COLO668 (cell line): ENCODE results near the gene NOC2L.
A peak's percentile ranks its signal among the peaks of the same experiment; 100 is the strongest.

Experiments used
- DNase-seq: peaks from one replicate; lab custom pipeline; 2025; ENCODE audit not compliant: unreplicated experiment; lab: John Stamatoyannopoulos, UW

Gene NOC2L

DNA sequence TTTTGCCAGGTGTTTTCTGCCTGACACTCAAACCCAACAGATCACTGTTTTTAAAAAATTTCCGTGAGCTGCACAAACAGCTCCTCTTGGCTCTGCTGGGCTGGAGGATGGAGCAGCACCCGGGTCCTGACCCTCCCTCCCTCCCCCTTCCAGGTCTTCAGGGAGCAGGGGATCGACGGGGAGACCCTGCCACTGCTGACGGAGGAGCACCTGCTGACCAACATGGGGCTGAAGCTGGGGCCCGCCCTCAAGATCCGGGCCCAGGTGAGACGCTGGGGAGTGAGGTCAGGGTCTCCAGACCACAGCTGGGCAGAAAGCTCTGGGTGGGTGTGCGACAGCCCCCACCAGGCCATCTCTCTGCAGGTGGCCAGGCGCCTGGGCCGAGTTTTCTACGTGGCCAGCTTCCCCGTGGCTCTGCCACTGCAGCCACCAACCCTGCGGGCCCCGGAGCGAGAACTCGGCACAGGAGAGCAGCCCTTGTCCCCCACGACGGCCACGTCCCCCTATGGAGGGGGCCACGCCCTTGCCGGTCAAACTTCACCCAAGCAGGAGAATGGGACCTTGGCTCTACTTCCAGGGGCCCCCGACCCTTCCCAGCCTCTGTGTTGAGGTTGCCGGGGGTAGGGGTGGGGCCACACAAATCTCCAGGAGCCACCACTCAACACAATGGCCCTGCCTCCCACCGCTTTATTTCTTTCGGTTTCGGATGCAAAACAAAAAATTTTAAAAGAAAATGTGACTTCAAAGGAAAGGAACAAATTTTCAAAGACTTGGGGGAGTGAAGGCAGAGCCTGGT lies 15.3 kb downstream of the NOC2L start:
- DNase-seq: no peak

DNA sequence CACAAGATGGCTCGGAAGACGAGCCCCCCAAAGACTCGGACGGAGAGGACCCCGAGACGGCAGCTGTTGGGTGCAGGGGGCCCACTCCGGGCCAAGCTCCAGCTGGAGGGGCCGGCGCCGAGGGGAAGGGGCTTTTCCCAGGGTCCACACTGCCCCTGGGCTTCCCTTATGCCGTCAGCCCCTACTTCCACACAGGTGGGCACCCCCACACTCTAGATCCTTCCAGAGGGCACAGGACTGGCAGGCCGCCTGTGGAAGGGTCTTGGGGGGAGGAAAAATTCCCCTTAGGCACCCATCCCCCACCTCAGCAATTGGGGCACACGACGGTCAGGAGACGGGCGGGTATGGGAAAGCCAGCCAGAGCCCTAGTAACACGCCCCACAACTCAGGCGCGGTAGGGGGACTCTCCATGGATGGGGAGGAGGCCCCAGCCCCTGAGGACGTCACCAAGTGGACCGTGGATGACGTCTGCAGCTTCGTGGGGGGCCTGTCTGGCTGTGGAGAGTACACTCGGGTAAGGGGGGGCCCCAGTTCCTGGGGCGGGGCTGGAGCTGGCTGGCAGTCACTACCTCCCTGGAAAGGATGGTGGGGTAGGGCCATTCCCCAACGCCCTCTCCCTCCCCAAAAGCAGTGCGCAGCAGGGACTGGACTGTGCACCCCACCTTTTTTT lies 16.1 kb downstream of the NOC2L start:
- no peak for DNase-seq

DNA sequence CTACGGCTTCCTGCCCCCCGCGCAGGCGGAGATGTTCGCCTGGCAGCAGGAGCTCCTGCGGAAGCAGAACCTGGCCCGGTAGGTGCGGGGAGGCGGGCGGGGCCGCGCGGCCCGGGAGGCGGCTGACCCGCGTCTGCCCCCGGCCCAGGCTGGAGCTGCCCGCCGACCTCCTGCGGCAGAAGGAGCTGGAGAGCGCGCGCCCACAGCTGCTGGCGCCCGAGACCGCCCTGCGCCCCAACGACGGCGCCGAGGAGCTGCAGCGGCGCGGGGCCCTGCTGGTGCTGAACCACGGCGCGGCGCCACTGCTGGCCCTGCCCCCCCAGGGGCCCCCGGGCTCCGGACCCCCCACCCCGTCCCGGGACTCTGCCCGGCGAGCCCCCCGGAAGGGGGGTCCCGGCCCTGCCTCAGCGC lies 16.6 kb downstream of the NOC2L start:
- DNase-seq: peak; percentile 59

DNA sequence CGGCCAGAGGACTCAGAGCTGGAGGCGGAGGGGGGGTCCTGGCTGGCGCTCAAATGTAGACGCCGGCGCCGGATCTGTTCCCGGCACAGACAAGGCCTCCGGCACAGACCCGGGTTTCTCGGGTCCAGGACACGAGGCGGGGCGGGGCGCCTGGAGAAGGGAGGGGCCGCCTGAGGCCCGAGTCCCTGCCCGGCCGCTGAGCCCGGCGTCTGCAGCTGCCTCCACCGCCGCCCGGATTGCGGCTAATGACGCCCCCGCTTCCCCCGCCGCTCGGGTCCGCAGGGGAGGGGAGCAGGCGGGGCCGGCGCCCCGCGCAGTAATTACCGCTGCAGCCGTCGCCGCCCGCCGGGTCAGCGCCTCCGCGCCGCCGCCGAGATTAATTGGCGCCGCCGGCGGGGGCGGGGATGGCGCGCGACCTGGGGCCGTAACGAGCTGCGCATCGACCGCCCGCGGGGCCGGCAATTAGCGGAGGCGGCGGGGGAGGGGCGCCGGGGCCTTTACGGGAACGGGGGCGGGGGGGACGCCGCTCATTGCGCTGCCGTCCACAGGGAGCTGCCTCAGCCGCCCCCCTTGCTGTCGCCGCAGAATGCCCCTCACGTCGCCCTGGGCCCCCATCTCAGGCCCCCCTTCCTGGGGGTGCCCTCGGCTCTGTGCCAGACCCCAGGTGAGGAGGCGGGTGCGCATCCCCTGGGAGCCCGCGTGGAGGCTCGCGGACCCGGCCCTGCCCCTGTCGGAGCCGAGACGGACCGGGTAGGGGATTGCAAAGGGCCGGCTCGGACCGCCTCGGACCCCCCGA lies 17.3 kb downstream of the NOC2L start:
- peak; percentile 96 for DNase-seq

DNA sequence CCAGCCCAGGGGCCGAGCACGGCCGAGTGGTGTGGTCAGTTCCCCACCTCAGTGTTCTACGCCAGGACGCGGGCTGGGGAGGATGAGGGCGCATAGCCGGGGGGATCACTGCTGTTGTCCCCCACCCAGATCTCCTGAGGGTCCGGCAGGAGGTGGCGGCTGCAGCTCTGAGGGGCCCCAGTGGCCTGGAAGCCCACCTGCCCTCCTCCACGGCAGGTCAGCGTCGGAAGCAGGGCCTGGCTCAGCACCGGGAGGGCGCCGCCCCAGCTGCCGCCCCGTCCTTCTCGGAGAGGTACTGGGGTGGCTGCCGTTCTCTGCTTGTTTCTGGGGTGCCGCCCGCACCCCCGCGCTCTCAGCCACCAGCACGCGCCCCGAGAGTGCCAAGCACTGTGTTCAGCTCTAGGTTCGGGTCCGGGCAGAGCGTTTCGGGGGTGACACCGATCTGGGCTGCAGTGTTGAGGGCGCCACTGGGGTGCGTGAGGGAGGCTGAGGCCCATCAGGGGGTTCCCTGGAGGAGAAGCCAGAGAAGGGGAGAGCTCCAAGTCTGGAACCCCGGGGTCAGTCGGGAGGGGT lies 18.0 kb downstream of the NOC2L start:
- DNase-seq: no peak

DNA sequence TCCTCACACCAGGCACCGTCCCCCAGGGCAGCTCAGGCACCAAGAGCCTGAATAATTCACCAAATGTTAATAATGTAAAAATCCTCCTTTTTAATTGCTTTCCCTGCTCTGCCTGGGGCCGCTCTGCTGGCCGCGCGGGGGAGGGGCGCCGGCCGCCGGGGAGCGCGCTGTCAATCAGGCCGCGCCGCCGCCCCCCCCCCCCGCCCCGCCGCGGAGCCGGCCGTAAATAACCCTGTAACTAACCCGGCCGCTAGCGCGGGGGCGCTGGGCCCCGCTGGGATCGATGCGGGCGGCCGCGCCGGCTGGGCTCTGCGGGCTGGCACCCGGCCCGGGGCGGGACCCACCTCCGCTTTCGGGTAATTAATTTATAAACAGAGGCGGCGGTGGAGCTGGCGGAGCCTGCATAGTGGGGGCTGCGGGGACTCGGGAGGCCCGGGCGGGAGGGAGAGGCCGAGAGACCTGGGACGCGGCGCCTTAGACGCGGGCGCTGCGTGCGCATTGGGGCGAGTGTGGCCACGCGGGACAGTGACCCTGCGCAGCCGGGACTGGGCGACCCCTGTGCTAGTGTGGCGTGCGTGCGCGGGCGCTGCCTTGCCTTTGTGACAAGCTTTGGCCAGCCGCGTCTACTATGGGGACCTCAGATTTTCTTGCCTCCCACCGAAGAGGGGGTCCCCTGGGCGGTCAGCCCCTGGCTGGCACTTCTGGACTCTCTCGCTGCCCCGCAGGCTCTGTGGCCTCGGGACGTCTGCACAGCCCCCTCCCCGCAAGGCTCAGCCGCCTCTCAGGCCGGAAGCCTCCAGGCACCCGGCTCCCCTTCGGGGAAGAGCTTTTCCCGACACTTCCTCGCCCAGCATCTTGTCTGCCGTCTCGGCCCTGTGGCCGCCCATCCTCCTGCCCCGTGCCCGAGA lies 18.7 kb downstream of the NOC2L start:
- peak; percentile 78 for DNase-seq

DNA sequence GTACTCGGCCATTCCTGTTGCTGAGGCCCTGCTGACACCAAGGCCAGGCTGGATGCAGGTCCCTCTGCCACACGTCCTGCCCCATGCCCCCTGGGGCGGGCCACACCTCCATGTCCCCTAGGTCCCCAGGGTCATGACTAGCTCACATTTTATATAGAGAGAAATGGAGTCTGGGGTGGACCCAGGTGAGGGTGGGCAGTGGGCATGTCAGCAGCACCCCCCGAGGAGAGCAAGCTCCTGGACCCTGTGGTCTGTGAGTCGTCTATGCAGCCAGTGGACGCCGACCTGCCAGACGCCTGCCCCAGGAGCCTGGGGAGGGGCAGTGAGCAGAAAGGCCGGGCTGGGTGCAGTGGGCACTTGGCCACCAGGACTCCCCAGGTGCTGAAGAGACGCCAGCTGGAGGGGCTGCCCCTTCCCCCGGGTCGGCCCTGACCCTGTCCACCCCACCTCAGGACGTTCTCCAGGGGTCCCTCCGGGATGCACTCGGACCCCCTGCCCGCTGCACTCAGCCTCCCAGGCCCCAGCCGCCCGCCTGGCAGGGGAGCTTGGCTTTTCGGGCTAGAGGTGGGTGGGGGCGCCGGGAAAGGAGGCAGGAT lies 19.4 kb downstream of the NOC2L start:
- DNase-seq: no peak

DNA sequence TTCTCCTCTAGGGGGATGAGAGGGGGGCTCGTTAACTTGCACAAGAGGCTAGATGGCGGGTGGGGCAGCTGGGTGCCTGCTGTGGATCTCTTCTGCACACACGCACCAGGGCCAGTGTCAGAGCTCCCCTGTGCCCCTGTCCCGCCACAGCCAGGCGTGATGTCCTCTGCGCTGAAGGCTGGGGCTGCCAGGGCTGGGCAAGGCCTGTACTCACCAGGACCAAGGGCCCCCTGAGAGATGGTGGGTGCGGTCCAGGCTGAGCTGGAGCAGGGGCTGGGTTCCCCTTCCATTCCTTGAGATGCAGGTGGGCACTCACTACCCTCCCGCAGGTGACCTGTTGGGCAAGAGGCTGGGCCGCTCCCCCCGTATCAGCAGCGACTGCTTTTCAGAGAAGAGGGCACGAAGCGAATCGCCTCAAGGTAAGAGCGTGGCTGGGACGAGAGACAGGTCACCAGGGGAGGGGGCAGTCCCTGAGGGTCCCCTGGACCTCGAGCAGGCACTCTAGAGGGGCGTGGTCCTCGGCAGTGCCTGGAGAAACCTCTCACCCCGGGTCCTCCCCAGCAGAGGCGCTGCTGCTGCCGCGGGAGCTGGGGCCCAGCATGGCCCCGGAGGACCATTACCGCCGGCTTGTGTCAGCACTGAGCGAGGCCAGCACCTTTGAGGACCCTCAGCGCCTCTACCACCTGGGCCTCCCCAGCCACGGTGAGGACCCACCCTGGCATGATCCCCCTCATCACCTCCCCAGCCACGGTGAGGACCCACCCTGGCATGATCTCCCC lies 20.2 kb downstream of the NOC2L start:
- peak; percentile 46 for DNase-seq

DNA sequence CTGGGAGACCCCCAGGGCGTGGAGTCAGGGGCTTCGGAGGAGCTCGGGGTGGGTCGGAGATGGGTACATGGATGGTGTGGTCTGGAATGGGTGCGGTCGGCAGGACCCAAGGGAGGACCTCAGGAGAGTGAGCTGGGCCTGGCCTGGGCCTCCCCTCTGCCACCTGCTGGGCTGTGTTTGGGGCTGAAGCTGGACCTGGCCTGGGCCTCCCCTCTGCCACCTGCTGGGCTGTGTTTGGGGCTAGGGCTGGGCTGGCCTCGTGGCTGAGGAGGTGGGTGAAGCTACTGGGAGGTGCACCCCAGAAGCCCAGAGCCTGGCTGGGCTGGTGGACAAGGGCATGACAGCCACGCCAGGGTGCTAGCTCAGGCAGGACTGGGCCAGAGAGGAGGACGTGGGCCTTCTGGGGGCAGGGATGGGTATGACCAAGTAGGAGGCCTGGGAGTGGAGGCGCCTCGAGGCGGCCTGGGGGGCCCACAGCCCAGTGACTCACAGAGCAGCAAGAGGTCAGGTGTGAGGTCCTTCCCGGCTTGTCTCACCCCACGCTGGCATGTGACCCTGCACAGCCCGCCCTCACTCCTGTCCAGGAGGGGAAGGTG lies 20.9 kb downstream of the NOC2L start:
- DNase-seq: peak; percentile 70

DNA sequence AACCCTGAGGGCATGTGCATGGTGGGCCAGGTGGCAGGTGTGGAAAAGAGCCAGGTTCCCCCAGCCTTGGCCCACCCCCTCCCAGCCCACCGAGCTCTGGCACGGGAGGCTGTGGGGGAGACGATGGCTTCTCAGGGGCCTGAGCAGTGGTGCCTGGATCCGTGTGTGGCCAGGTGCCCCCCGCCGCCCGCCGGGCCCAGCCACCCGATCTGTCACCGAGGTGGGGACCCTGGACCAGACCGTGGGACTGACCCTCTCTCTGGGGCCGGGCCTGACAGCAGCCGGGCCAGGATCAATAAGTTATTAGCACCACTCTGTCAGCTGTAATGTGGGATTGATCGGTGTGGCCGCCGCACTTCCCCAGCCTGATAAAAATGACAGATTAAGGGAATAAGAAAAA lies 21.5 kb downstream of the NOC2L start:
- no peak for DNase-seq

DNA sequence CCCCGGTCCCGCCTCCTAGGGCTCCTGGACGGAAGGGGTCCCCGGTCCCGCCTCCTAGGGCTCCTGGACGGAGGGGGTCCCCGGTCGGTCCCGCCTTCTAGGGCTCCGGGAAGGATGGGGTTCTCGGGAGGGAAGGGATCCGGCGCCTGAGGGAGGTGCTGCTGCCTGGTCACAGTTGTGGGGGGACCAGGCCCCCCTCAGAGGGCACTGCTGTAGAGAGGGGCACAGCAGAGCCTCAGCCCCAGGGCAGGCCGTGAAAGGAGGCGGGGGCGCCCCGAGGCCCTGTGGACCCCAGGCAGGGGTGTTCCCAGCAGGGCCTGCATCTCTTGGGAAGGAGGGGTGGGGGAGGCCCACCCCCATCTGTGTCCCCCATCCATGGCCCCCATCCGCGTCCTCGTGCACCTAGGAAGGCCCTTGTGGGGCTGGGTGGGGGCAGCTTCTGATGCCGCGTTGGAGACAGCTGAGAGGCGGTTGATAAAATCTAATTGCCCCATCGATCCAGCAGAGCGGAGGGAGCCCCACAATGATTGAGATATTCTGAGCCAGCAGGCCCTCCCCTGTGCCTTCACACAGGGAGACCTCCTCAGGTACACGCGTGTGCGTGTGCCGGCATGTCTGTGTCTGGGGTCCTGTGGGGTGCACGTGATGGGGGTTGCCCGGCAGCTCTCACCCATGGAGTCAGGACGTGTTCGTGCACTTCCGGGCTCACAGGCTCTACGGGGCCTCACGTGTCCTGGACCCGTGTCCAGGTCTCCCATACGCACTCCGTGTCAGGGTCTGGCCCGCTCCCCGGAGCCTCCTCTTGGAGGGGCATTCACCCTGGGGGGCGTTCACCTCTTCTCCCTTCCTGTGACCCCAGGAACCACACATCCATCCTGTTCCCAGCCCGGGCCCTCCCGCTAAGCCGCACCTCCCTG lies 22.4 kb downstream of the NOC2L start:
- peak; percentile 56 for DNase-seq

DNA sequence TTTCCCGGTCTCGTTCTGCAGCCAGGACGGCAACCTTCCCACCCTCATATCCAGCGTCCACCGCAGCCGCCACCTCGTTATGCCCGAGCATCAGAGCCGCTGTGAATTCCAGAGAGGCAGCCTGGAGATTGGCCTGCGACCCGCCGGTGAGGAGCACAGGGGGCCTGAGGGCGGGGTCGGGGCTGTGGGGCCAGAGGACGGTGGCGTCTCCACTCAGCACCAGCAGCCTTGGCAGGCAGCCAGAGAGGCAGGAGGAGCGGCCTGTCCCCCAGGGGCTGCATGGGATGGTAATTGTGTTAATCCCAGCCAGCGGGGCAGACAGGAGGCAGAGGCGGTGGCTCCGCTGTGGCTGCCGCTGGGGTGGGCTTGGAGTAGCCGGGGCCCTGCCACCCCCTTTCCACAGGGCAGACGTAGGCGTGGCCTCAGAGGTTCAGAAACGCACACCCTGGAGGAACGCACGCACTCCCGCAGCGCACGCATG lies 23.3 kb downstream of the NOC2L start:
- peak; percentile 94 for DNase-seq

DNA sequence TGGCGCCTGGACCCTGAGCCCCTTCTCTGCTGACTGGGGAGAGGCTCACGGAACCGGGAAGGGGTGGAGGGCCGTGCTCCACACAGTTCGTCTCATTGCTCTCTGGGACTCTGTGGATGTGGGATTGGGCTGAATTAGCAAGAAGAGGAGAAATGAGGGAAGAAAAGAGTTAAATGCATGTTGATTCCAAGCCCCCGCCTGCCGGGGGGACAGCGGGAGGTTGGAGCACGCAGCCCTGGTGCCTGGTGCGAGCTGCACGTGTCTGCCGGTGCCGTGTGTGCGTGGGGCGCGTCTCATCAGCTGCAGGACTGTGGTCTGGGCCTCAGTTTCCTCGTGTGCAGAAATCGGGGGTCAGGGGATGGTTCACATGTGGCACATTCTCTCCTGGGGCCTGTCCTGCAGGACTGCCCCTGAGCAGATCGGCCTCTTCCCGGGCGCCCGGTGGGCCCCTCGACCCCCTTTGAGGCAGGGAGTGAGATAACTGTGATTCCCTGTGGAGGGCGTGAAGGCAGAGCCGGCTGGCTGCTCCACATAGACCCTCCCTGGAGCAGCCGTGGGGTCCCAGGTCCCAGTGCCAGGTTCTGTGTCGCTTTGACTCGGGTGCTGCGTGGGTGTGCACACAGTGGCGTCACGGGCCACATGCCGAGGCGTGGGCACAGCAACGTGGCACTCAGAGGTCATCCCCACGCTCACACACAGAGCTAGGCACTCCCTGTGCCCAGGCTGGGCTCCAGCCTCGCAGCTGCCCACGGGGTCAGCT lies 23.9 kb downstream of the NOC2L start:
- no peak for DNase-seq

DNA sequence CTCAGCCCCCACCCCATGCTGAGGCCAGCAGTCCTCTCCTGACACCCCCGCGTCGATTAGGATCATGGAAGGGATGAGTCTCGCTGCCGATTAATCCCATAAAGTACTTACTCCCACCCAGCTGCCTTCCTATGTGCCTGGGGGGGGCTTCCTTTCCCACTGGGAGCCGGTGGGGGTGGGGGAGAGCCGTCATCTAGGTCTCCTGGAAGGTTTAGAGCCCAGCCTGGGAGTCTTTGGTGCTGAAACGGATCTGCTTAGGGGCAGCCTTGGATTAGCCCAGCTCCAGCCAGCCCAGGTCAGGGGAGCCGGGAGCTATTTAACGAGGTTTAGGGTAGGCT lies 25.5 kb downstream of the NOC2L start:
- DNase-seq: no peak

DNA sequence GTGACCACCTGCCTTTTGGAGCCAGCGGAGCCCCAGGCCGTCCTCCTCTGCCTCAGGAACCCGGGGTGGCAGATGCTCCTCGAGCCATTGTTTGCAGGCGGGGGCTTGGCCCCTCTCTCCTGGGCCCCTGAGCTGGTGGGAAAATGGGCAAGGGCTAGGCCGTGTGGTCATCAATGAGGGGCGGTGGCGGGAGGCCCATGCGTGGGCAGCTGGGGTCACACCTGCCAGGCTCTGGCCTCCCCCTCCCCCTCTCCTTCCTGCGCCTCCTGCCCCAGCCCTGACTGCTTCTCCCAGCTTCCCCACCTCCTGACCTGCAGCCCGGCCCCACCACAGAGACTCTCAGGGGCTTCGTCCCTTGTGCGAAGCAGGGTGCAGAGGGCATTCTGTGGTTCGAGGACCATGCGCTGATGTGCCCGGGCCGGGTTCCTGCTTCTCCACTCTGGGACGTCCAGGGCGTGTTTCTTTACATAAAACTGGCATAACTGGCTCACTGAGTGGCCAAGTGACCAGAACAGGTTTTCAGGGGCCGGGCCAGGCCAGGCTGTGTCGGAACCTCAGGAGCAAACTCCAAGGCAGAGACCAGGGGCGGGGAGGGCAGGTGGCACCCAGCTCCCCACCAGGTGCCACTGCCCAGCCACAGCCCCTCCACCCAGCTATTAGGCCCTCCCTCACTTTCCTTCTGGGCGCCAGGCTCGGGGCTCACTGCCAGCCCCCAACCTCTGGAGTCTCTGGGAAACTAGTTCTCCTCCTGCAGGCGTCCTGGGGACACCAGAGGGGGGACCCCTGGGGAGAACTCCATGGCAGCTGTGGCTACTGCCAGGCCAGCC lies 26.1 kb downstream of the NOC2L start:
- no peak for DNase-seq

DNA sequence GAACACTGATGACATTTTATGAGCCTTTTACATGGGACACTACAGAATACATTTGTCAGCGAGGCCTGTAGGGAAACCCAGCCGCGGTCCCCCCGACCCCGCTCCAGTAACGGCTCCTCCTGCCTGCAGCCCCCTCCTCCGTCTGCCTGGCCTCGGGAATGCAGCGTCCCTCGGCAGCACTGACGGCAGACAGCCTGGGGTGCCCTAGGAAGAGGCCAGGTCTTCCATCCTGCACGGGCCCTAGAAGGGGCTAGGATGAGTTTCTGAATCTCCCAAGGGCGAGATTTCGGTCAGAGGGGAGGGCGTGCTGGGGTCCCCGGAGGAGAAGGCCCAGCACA lies 26.9 kb downstream of the NOC2L start:
- no peak for DNase-seq
